GM12872 (cell line): ENCODE data around the gene CABP7.

Experiments used
- TF ChIP-seq, protein P1 (sequence below): IDR thresholded peaks from 3 replicates; pipeline ENCODE4 v1.5.1; 2011; ENCODE audit warnings: low read depth, mild to moderate bottlenecking, low read length, moderate library complexity; ENCODE audit not compliant: insufficient read depth

The CABP7 gene

DNA sequence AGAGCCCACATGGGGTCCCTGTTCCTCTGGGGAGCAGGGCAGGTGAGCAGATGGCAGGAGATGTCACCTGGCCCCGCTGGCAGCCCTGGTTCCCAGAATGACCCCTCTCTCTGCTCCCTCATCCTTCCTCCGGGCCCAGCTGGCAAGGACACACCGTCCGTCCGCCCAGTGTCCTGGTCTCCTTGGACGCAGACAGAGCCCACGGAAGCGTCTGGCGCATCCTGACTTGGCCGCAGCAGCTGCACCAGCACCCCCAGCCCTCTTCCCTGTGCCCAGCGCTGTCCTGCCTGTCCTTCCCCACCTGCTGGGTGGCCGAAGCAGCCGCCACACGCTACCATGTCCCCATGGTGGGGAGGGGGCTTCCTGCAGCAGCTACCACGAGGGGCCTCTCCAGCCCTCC is 9.6 kb upstream of the CABP7 start:
- TF ChIP-seq, protein P1, sequence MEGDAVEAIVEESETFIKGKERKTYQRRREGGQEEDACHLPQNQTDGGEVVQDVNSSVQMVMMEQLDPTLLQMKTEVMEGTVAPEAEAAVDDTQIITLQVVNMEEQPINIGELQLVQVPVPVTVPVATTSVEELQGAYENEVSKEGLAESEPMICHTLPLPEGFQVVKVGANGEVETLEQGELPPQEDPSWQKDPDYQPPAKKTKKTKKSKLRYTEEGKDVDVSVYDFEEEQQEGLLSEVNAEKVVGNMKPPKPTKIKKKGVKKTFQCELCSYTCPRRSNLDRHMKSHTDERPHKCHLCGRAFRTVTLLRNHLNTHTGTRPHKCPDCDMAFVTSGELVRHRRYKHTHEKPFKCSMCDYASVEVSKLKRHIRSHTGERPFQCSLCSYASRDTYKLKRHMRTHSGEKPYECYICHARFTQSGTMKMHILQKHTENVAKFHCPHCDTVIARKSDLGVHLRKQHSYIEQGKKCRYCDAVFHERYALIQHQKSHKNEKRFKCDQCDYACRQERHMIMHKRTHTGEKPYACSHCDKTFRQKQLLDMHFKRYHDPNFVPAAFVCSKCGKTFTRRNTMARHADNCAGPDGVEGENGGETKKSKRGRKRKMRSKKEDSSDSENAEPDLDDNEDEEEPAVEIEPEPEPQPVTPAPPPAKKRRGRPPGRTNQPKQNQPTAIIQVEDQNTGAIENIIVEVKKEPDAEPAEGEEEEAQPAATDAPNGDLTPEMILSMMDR, result no peak

DNA sequence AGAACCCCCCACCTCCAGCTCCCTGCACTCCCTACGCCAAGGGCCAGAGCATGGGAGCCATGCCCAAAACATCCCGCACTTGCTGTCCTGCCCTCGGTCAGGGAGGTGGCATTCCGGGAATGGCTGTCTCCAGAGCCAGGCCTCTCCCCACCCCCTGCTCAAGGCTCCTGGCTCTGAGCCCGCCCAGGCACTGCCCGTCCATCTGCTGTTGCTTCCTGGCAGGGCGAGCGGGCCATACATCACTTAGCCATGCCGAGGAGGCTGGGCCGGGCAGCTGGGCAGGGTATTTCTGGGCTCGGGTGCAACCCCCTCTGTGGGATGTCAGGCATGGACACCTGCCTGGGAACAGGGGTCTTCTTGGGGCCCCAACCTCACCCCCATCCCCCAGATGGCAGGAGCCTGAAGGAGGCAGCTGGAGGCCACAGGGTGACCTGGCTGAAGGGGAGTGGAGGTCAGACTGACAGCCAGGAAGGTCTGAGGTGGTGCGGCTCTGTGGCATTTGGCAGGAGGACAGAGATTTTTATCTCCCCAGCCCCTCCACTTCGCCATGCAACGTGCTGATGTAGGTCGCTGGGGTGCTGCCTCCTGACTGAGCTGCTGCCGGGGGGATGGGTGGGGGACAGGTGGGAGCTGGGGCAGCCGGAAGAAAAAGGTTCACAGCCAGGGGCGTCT is 8.7 kb upstream of the CABP7 start:
- TF ChIP-seq, protein P1, result no peak

DNA sequence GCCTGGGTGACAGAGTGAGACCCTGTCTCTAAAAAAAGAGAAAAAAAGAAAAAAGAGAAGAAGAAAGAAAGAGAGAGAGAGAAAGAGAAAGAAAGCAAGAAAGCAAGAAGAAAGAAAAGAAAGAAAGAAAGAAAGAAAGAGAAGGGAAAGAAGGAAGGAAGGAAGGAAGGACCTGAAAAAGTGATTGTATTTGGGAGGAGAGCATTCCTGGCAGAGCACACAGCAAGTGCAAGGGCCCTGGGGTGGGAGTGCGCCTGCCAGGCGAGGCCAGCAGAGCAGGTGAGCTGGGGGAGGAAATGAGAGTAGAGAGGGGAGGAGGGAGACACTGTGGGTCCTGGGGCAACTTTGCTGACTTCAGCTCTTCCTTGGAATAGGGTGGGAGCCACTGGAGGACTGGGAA is 7.7 kb upstream of the CABP7 start:
- TF ChIP-seq, protein P1, result no peak

DNA sequence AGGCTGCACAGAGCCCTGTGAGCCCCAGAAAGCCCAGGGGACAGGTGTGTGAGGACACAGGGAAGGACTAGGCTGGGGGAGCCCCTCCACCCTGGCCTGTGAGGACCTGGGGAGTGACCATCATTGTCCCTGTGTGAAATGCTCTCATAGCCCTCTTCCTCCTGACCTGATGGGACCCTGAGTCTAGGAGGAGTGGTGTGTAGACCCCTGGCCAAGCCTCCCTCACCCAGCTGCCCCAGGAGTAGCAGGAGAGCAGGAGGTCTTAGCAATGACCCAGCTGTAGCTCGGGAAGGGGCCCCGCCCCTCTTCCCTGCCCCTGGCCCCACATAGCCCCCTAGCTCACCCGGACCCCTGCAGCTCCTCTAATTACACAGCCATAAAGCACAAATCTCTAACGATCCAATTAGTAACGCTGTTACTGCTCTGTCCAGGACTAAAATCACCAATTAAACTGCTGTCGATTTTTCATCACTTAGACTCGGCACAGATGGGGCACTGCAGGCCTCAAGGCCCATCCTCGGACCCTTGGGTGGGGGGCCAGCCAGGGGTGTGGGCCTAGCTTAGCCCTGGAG is 6.6 kb upstream of the CABP7 start:
- TF ChIP-seq, protein P1, result no peak

DNA sequence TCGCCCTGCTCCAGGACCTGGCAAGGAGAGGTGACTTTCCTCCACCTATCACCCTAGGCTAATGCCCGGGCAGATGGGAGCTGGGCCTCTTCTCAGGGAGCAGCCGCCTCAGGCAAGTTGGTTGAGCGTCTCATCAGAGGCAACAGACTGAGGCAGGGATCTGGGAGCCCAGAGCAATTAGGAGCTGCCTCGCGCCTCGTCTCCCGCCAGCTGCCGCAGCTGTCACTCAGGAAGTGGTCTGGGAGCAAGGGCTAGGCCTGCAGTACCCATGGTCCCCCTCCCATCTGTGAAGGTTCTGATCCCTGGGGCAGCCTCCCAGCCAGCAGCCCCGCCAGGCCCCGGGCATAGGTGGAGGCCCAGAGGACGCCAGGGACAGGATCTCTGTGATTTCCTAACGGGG is 4.6 kb upstream of the CABP7 start:
- TF ChIP-seq, protein P1, result no peak

DNA sequence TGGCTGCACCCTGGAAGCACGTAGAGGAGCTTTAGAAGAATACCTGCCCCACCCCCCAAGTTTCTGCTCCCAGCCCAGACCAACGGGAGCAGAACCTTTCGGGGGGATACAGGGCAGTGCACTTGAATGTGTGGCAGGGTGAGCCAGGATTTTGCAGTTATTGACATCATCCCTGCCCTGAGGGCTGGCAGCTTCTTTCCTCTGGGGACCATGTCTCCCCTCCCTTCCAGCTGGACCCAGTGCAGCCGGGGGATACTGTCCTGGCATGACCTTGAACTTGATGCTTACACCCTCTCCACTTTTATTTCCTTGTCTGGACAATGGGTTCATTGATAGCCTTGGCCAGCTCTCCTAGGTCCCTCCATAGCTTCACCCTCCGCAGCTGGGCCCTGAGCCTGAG is 4.1 kb upstream of the CABP7 start:
- TF ChIP-seq, protein P1, result no peak

DNA sequence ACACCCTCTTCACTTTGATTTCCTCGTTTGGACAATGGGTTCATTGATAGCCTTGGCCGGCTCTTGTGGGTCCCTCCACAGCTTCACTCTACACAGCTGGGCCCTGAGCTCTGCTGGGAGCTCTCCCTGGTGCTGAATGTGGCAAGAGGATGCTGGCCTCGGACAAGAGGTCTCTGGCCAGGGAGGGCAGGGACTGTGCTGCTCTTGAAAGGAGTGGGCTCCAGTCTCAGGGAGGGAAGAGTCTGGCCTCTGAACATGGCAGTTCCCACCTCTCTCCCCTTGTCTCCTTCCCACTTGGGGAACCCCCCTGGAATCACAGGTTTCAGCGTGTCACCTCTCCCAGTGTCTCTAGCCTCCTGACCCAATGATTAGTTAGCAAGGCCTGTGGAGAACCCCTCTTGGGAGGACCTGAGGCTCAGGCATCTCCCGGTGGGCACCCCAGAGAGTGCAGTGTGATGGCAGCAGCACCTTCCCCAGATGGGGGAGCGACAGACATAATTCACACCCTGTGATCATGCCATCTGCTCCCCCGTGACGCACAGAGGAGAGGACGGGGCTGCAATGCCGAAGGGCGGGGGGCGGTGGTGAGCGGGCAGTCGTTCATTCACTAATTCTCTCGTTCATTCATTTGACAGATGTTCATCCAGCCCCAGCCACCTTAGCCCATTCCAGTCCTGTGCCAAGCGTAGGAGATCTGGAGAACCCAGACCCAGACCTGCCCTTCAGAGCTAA is 2.8 kb upstream of the CABP7 start:
- TF ChIP-seq, protein P1, result no peak
